Type B pancreatic cell (in vitro differentiated cells): ENCODE measurements around the gene RBKS. TPM values are rescaled to one million over a fixed set of nuclear protein-coding genes. Genes with fewer than 3 reads are reported as not detected.

ENCODE experiments used
- DNase-seq: peaks from one replicate; pipeline ENCODE4 v3.0.0; 2021; ENCODE audit warnings: mixed read lengths; ENCODE audit not compliant: unreplicated experiment; ENCODE audit errors: extremely low spot score
- H3K27ac Mint-ChIP-seq: 2 replicates; pipeline ENCODE4 v1.8.0; 2021; ENCODE audit warnings: mild to moderate bottlenecking, mixed read lengths
- H3K27me3 Mint-ChIP-seq: 2 replicates; pipeline ENCODE4 v1.8.0; 2021; ENCODE audit warnings: mixed read lengths
- H3K36me3 Mint-ChIP-seq: 2 replicates; pipeline ENCODE4 v1.8.0; 2021; ENCODE audit warnings: mixed read lengths
- H3K4me1 Mint-ChIP-seq: one replicate; pipeline ENCODE4 v1.8.0; 2021; ENCODE audit warnings: mixed read lengths; ENCODE audit not compliant: unreplicated experiment
- H3K4me3 Mint-ChIP-seq: 2 replicates; pipeline ENCODE4 v1.8.0; 2021; ENCODE audit warnings: mild to moderate bottlenecking, mixed read lengths
- H3K9me3 Mint-ChIP-seq: 2 replicates; pipeline ENCODE4 v1.8.0; 2021; ENCODE audit warnings: mixed read lengths
- CTCF ChIP-seq: fragments of 200-600 bp; sonication (generic); conservative IDR thresholded peaks from 2 replicates; pipeline ENCODE4 v1.5.0; 2021; ENCODE audit warnings: antibody characterized with exemption, mild to moderate bottlenecking
- total RNA-seq: library from RNA; stranded (reverse); gene quantifications from 2 replicates; pipeline ENCODE4 v1.2.1, GENCODE V29; 2021; ENCODE audit warnings: low replicate concordance

Gene RBKS
- total RNA-seq, 1 donor from 2014 or later, result 2.6 TPM

GRCh38 chr2:27742571-27742970 is 147.6 kb downstream of the RBKS start:
- Mint-ChIP-seq H3K36me3 (no peaks in the 10 kb centered on the region), H3K9me3 (peaks cover 8% of the 10 kb centered on the region), H3K4me3 (no peak overlapping the region), H3K27ac (no peak overlapping the region), H3K27me3 (peaks cover 6% of the 10 kb centered on the region), H3K4me1 (peaks cover 6% of the 10 kb centered on the region)
- TF ChIP-seq CTCF, result no peak
- DNase-seq, result no peak

GRCh38 chr2:27741673-27742072 is 148.5 kb downstream of the RBKS start:
- no peak for TF ChIP-seq CTCF
- no peak overlapping the region for H3K27ac Mint-ChIP-seq
- peaks cover 12% of the 10 kb centered on the region for H3K4me1 Mint-ChIP-seq
- peaks cover 8% of the 10 kb centered on the region for H3K27me3 Mint-ChIP-seq
- H3K4me3 Mint-ChIP-seq, result no peak overlapping the region
- no peaks in the 10 kb centered on the region for H3K36me3 Mint-ChIP-seq
- DNase-seq, result no peak
- H3K9me3 Mint-ChIP-seq, result peaks cover 8% of the 10 kb centered on the region

- Mint-ChIP-seq H3K4me1 (peaks cover 12% of the 10 kb centered on the region), H3K4me3 (no peak overlapping the region), H3K36me3 (no peaks in the 10 kb centered on the region), H3K27ac (no peak overlapping the region), H3K27me3 (peaks cover 12% of the 10 kb centered on the region), H3K9me3 (peaks cover 8% of the 10 kb centered on the region)
- TF ChIP-seq CTCF, result no peak
- DNase-seq, result no peak
Observed at GRCh38 chr2:27739058-27739373, 151.2 kb downstream of the RBKS start.

- Mint-ChIP-seq H3K9me3 (peaks cover 8% of the 10 kb centered on the region), H3K27ac (no peak overlapping the region), H3K4me1 (peaks cover 12% of the 10 kb centered on the region), H3K4me3 (no peak overlapping the region), H3K36me3 (no peaks in the 10 kb centered on the region), H3K27me3 (peaks cover 12% of the 10 kb centered on the region)
- DNase-seq, result no peak
- no peak for TF ChIP-seq CTCF
Observed at GRCh38 chr2:27738349-27739057, 151.7 kb downstream of the RBKS start.

- Mint-ChIP-seq H3K27ac (no peak overlapping the region), H3K4me1 (peaks cover 12% of the 10 kb centered on the region), H3K4me3 (no peak overlapping the region), H3K36me3 (no peaks in the 10 kb centered on the region), H3K27me3 (peaks cover 12% of the 10 kb centered on the region), H3K9me3 (peaks cover 8% of the 10 kb centered on the region)
- DNase-seq, result no peak
- no peak for TF ChIP-seq CTCF
Observed at GRCh38 chr2:27737676-27738348, 152.4 kb downstream of the RBKS start.
